ENCODE measurements around the gene HLA-DOB. TPM values are rescaled to one million over a fixed set of nuclear protein-coding genes. Genes with fewer than 3 reads are reported as not detected.
A peak's percentile ranks its signal among the peaks of the same experiment; 100 is the strongest.

The HLA-DOB gene
- total RNA-seq, 1 donor from 2014 or later, result 0.20 TPM

DNA sequence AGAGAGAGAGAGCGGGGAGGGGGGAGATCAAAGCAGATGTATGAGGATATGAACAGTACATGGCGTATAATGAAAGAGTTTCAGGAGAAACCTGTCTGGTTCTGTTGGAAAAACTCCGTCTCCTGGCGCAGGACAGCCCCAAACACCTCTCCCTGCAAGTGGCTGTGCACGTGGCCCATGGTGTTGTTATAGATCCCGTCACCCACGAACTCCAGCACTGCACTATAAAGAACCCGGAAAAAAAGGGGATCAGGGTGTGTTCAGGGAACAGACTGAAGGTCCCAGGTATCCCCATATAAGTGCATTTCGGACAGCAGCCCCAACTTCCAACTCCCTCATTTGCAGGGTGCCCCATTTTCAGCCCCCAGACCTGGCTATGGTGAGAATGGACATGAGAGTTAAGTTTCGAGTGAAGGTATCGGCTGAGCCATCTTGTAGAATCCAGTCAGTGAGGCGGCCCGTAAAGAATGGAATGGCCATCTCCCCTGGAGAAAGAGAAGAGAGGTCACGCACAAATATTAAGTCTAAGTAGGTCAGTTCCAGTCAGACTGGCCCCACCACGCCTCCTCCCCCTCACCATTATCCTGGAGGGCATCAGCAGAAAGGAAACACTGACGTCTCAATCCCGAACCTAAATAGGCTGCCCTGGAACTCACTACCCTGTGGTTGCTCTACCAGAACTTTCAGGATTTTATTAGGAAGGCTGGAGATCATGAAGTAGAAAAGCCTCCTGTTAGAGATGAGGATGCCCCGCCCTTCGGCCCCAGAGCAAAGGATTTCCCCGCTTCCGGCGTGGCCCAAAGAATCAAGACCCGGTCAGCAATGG is 35.4 kb upstream of the HLA-DOB start:
- Mint-ChIP-seq H3K4me3 (ENCODE audit: unreplicated experiment) (peak overlapping the region; percentile 96), H3K4me1 (ENCODE audit: low read depth, unreplicated experiment) (peaks cover 13% of the 10 kb centered on the region), H3K27ac (ENCODE audit: unreplicated experiment) (peak overlapping the region; percentile 87), H3K27me3 (ENCODE audit: low read depth, unreplicated experiment) (peaks cover 25% of the 10 kb centered on the region), H3K36me3 (ENCODE audit: low read depth, unreplicated experiment) (peaks cover 42% of the 10 kb centered on the region), H3K9me3 (ENCODE audit: unreplicated experiment) (peaks cover 2% of the 10 kb centered on the region)
- H3K36me3 ChIP-seq (ENCODE audit: insufficient read depth, low read length), result peaks cover 2% of the 10 kb centered on the region
- H3K27ac ChIP-seq (ENCODE audit: low read depth, low read length), result peak overlapping the region; percentile 83
- no peaks in the 10 kb centered on the region for H4K20me1 ChIP-seq (ENCODE audit: insufficient read depth, low read length)
- H3K4me2 ChIP-seq (ENCODE audit: low read length), result peak overlapping the region; percentile 99
- DNase-seq (ENCODE audit: low read depth) (no peak), FAIRE-seq (no peak)
- peaks cover 10% of the 10 kb centered on the region for H3K79me2 ChIP-seq (ENCODE audit: insufficient read depth, low read length)
- peaks cover 8% of the 10 kb centered on the region for H3K4me1 ChIP-seq (ENCODE audit: insufficient read depth, low read length)
- H2AFZ ChIP-seq (ENCODE audit: low read depth, low read length), result peak overlapping the region; percentile 99
- H3K9ac ChIP-seq (ENCODE audit: low read length), result peak overlapping the region; percentile 88
- H3K4me3 ChIP-seq (ENCODE audit: insufficient read depth, low read depth, low read length), result peak overlapping the region; percentile 92
- TF ChIP-seq EZH2 (IDR thresholded peaks at IDR 0.05; ENCODE audit: insufficient read depth, low read length), result no peak
- TF ChIP-seq, protein P1, sequence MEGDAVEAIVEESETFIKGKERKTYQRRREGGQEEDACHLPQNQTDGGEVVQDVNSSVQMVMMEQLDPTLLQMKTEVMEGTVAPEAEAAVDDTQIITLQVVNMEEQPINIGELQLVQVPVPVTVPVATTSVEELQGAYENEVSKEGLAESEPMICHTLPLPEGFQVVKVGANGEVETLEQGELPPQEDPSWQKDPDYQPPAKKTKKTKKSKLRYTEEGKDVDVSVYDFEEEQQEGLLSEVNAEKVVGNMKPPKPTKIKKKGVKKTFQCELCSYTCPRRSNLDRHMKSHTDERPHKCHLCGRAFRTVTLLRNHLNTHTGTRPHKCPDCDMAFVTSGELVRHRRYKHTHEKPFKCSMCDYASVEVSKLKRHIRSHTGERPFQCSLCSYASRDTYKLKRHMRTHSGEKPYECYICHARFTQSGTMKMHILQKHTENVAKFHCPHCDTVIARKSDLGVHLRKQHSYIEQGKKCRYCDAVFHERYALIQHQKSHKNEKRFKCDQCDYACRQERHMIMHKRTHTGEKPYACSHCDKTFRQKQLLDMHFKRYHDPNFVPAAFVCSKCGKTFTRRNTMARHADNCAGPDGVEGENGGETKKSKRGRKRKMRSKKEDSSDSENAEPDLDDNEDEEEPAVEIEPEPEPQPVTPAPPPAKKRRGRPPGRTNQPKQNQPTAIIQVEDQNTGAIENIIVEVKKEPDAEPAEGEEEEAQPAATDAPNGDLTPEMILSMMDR (IDR thresholded peaks at IDR 0.05; ENCODE audit: insufficient read depth, low read depth, low read length), result no peak
- no peaks in the 10 kb centered on the region for H3K9me3 ChIP-seq (ENCODE audit: insufficient read depth, low read depth, low read length)
- H3K27me3 ChIP-seq (ENCODE audit: insufficient read depth, low read length), result peaks cover 5% of the 10 kb centered on the region

DNA sequence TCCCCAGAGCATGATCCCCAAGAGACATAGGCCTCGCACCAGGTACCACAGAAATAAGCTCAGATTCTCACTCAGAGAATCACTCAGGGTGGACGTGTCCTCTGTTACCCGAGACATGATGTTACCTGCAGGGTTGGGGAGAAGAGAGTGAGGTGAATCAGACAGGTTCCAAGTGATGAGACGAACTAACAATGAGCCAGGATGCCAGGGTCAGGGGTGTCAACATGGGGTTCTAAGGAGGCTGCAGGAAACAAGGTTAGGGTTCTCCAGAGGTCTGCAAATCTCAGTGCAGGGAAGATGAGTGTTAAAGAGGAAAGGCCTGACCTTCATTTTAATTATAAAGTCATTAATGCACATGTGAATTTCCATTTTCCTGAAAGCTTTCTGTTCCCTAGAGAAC is 34.2 kb upstream of the HLA-DOB start:
- Mint-ChIP-seq H3K4me1 (ENCODE audit: low read depth, unreplicated experiment) (peaks cover 15% of the 10 kb centered on the region), H3K9me3 (ENCODE audit: unreplicated experiment) (peaks cover 2% of the 10 kb centered on the region), H3K36me3 (ENCODE audit: low read depth, unreplicated experiment) (peaks cover 43% of the 10 kb centered on the region), H3K27me3 (ENCODE audit: low read depth, unreplicated experiment) (peaks cover 22% of the 10 kb centered on the region), H3K27ac (ENCODE audit: unreplicated experiment) (peak overlapping the region; percentile 13), H3K4me3 (ENCODE audit: unreplicated experiment) (peak overlapping the region; percentile 47)
- Histone ChIP-seq H3K9ac (ENCODE audit: low read length) (no peak overlapping the region), H4K20me1 (ENCODE audit: insufficient read depth, low read length) (no peaks in the 10 kb centered on the region), H3K27ac (ENCODE audit: low read depth, low read length) (no peak overlapping the region), H3K79me2 (ENCODE audit: insufficient read depth, low read length) (peaks cover 10% of the 10 kb centered on the region), H3K4me2 (ENCODE audit: low read length) (no peak overlapping the region), H3K27me3 (ENCODE audit: insufficient read depth, low read length) (peaks cover 3% of the 10 kb centered on the region), H3K4me3 (ENCODE audit: insufficient read depth, low read depth, low read length) (no peak overlapping the region), H3K9me3 (ENCODE audit: insufficient read depth, low read depth, low read length) (no peaks in the 10 kb centered on the region), H3K36me3 (ENCODE audit: insufficient read depth, low read length) (peaks cover 8% of the 10 kb centered on the region), H3K4me1 (ENCODE audit: insufficient read depth, low read length) (peaks cover 8% of the 10 kb centered on the region), H2AFZ (ENCODE audit: low read depth, low read length) (no peak overlapping the region)
- FAIRE-seq (no peak), DNase-seq (ENCODE audit: low read depth) (no peak)
- no peak for TF ChIP-seq EZH2 (IDR thresholded peaks at IDR 0.05; ENCODE audit: insufficient read depth, low read length)
- TF ChIP-seq, protein P1 (IDR thresholded peaks at IDR 0.05; ENCODE audit: insufficient read depth, low read depth, low read length), result no peak

DNA sequence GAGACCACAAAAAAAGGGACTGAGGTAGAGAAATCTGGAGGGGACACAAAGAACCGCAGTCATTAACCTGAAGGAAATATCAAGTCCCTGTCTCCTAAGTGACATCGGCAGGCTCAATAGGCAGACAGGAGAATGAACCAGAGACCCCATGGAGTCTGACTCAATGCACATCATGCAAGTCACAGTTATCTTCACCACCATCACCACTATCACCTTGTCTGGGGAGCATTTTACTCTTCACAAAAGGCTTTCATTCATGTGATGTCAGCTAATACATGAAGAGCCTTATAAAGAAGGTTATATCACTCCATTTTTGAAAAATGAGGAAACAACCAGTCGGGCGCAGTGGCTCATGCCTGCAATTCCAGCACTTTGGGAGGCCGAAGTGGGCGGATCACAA is 32.3 kb upstream of the HLA-DOB start:
- peaks cover 11% of the 10 kb centered on the region for H3K27me3 Mint-ChIP-seq (ENCODE audit: low read depth, unreplicated experiment)

More for the DNA sequence above, 32.3 kb upstream of the HLA-DOB start:
- Histone ChIP-seq H3K9me3 (ENCODE audit: insufficient read depth, low read depth, low read length) (no peaks in the 10 kb centered on the region), H3K36me3 (ENCODE audit: insufficient read depth, low read length) (peaks cover 8% of the 10 kb centered on the region), H3K79me2 (ENCODE audit: insufficient read depth, low read length) (peaks cover 10% of the 10 kb centered on the region), H3K4me2 (ENCODE audit: low read length) (no peak overlapping the region), H2AFZ (ENCODE audit: low read depth, low read length) (no peak overlapping the region), H3K4me1 (ENCODE audit: insufficient read depth, low read length) (peaks cover 11% of the 10 kb centered on the region), H3K4me3 (ENCODE audit: insufficient read depth, low read depth, low read length) (no peak overlapping the region), H3K27ac (ENCODE audit: low read depth, low read length) (no peak overlapping the region), H3K9ac (ENCODE audit: low read length) (no peak overlapping the region), H3K27me3 (ENCODE audit: insufficient read depth, low read length) (no peaks in the 10 kb centered on the region), H4K20me1 (ENCODE audit: insufficient read depth, low read length) (no peaks in the 10 kb centered on the region)
- no peak for FAIRE-seq
- Mint-ChIP-seq H3K27ac (ENCODE audit: unreplicated experiment) (no peak overlapping the region), H3K4me3 (ENCODE audit: unreplicated experiment) (no peak overlapping the region), H3K9me3 (ENCODE audit: unreplicated experiment) (peaks cover 2% of the 10 kb centered on the region), H3K36me3 (ENCODE audit: low read depth, unreplicated experiment) (peaks cover 47% of the 10 kb centered on the region), H3K4me1 (ENCODE audit: low read depth, unreplicated experiment) (peaks cover 16% of the 10 kb centered on the region)
- TF ChIP-seq, protein P1 (IDR thresholded peaks at IDR 0.05; ENCODE audit: insufficient read depth, low read depth, low read length), result no peak
- no peak for TF ChIP-seq EZH2 (IDR thresholded peaks at IDR 0.05; ENCODE audit: insufficient read depth, low read length)
- DNase-seq (ENCODE audit: low read depth), result no peak

Measured in astrocyte (in vitro differentiated cells and primary cell).